A549 treated with Hydrocortisone at 1 μM for 4 hours (cell line): Measurements from ENCODE around the gene ACTL6A. TPM values are rescaled to one million over a fixed set of nuclear protein-coding genes. Genes with fewer than 3 reads are reported as not detected.

Source experiments
- total RNA-seq: library from RNA; stranded (reverse); fragments of 200-300 nt; extraction: Qiagen RNA extraction; gene quantifications from 5 replicates; pipeline ENCODE4 v1.2.3, GENCODE V29; 2022

The ACTL6A gene
- 49.0 to 79.7 TPM (median 50.7 TPM) in 5 replicates for total RNA-seq

DNA sequence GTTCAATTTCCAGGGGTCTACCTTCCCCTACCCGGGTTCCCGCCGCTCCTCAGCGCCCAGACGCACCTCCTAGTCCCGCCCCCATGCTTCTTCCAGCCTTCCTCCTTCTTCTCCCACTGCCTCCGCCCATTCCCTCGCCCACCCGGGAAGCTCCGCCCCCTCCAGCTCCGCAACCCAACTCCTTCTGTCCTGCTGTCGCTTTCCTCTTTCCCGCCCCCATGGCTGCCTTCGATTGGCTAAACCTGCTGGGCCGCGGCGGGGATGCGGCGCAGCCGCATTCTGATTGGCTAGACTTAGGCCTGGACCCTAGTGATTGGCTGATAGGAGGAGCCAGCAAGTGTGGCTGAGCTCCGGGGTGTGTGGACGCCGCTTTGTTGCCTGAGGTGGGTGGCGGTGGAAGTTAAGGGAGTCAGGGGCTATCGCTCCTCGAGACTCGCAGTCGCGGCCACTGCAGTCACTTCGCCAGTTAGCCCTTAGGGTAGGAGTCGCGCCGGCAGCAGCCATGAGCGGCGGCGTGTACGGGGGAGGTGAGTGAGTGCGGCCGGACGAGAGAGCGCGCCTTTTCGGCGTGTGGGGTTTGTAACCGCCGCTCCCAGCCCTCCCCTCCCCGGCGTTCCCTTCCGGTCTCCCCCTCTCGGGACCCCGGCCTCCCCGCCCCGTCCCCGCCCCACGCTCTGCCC lies at the start of gene ACTL6A:
TSS of gene ACTL6A (plus strand) at position 336 of the 680 bp plus-strand sequence. CDS start at position 503, 167 bp downstream.

DNA sequence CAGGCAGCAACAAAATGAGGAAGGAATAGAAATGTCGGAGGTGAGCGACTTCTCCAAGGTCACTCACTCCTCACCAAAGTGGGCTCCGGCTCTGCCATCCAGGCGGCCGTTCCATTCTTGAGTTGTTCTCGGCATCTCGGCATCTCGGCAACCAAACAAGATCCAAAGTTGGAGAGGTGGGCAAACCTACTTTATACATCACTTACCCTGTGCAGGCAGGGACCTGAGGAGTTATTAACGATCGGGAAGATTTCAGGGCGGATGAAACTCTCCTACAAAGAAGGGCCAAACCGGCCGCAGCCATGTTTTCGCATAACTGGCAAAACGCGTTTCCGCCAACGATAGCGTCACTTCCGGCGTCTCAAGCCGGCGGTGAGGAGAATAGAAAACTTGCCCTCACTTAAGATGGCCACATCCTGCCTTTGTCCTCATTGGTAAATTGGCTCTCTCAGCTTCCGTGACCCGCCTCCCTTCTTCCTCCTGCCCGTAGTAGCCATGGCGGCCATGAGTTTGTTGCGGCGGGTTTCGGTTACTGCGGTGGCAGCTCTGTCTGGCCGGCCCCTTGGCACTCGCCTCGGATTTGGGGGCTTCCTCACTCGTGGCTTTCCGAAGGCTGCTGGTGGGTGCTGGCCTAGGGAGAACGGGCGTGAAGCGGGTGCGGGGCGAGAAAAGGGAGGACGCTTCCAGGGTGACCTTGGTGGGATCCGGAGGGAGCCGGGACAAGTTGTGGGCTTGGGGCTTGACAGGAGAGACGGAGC lies 41.8 kb downstream of the ACTL6A start, which contains the start of the genes MRPL47 and NDUFB5:
TSS of gene MRPL47 (minus strand) at position 318 of the 758 bp plus-strand sequence. CDS start at position 304, 14 bp downstream.
TSS of gene NDUFB5 (plus strand) at position 474 of the 758 bp plus-strand sequence. CDS start at position 496, 22 bp downstream.

Other genes starting within 250 kb of the ACTL6A start
- gene ZNF639, start 239.9 kb upstream of the ACTL6A start, total RNA-seq, result 20.6 to 22.8 TPM (median 21.8 TPM) in 5 replicates
- 16.8 to 21.7 TPM (median 18.4 TPM) in 5 replicates for gene MFN1, start 215.2 kb upstream of the ACTL6A start, total RNA-seq
- gene GNB4, start 111.5 kb upstream of the ACTL6A start, total RNA-seq, result 11.0 to 18.4 TPM (median 16.6 TPM) in 5 replicates
- gene MRPL47, start 41.7 kb downstream of the ACTL6A start, total RNA-seq, result 37.0 to 42.1 TPM (median 38.5 TPM) in 5 replicates
- gene NDUFB5, start 41.9 kb downstream of the ACTL6A start, total RNA-seq, result 43.2 to 58.0 TPM (median 49.8 TPM) in 5 replicates
- 8.2 to 12.7 TPM (median 10.5 TPM) in 5 replicates for gene USP13, start 90.1 kb downstream of the ACTL6A start, total RNA-seq